HG02938 (cell line): ENCODE measurements around the gene COL5A1.

Experiments used
- ATAC-seq: cut with Tn5 transposase; IDR thresholded peaks from one replicate; pipeline ENCODE4 v1.9.1; 2021; ENCODE audit warnings: mild to moderate bottlenecking, moderate library complexity; ENCODE audit not compliant: unreplicated experiment

Gene COL5A1

GRCh38 chr9:134804871-134805270 is 163.3 kb downstream of the COL5A1 start:
- no peak for ATAC-seq

- ATAC-seq: no peak
Observed at GRCh38 chr9:134807716-134808446, 166.3 kb downstream of the COL5A1 start.

GRCh38 chr9:134808447-134808792 is 166.8 kb downstream of the COL5A1 start:
- ATAC-seq: no peak

GRCh38 chr9:134809292-134809691 is 167.7 kb downstream of the COL5A1 start:
- no peak for ATAC-seq

GRCh38 chr9:134809826-134810225 is 168.2 kb downstream of the COL5A1 start:
- no peak for ATAC-seq

GRCh38 chr9:134811079-134811672 is 169.6 kb downstream of the COL5A1 start:
- no peak for ATAC-seq

- no peak for ATAC-seq
Observed at GRCh38 chr9:134811673-134812342, 170.2 kb downstream of the COL5A1 start.

GRCh38 chr9:134812343-134812673 is 170.7 kb downstream of the COL5A1 start:
- no peak for ATAC-seq

- no peak for ATAC-seq
Observed at GRCh38 chr9:134813841-134814240, 172.2 kb downstream of the COL5A1 start.

GRCh38 chr9:134814598-134815215 is 173.1 kb downstream of the COL5A1 start:
- ATAC-seq: no peak

GRCh38 chr9:134815435-134816214 is 174.0 kb downstream of the COL5A1 start:
- ATAC-seq: no peak

- no peak for ATAC-seq
Observed at GRCh38 chr9:134816264-134816663, 174.7 kb downstream of the COL5A1 start.

GRCh38 chr9:134818000-134818568 is 176.5 kb downstream of the COL5A1 start:
- no peak for ATAC-seq

- no peak for ATAC-seq
Observed at GRCh38 chr9:134818591-134818990, 177.0 kb downstream of the COL5A1 start.

GRCh38 chr9:134820901-134821300 is 179.3 kb downstream of the COL5A1 start:
- no peak for ATAC-seq

- no peak for ATAC-seq
Observed at GRCh38 chr9:134822541-134822940, 180.9 kb downstream of the COL5A1 start.

- no peak for ATAC-seq
Observed at GRCh38 chr9:134823623-134824022, 182.0 kb downstream of the COL5A1 start.

- no peak for ATAC-seq
Observed at GRCh38 chr9:134824583-134824982, 183.0 kb downstream of the COL5A1 start.

- no peak for ATAC-seq
Observed at GRCh38 chr9:134825025-134825424, 183.4 kb downstream of the COL5A1 start.

GRCh38 chr9:134826336-134827285 is 185.0 kb downstream of the COL5A1 start:
- no peak for ATAC-seq
